ENCODE data around the gene RUNX3.
"Not testable (repeated sequence)": the region's sequence is repeated elsewhere in the genome, so short reads cannot be mapped to it uniquely, and the experiment has no call there.

- TF ChIP-seq CTCF, EP300, POLR2AphosphoS5, POLR2A (IDR thresholded peaks at IDR 0.05): not testable (repeated sequence)
These were observed 49.2 kb upstream of the RUNX3 start for GRCh38 chr1:24979232-24979631.
